ENCODE data around the gene BRMS1.

BRMS1 gene

DNA sequence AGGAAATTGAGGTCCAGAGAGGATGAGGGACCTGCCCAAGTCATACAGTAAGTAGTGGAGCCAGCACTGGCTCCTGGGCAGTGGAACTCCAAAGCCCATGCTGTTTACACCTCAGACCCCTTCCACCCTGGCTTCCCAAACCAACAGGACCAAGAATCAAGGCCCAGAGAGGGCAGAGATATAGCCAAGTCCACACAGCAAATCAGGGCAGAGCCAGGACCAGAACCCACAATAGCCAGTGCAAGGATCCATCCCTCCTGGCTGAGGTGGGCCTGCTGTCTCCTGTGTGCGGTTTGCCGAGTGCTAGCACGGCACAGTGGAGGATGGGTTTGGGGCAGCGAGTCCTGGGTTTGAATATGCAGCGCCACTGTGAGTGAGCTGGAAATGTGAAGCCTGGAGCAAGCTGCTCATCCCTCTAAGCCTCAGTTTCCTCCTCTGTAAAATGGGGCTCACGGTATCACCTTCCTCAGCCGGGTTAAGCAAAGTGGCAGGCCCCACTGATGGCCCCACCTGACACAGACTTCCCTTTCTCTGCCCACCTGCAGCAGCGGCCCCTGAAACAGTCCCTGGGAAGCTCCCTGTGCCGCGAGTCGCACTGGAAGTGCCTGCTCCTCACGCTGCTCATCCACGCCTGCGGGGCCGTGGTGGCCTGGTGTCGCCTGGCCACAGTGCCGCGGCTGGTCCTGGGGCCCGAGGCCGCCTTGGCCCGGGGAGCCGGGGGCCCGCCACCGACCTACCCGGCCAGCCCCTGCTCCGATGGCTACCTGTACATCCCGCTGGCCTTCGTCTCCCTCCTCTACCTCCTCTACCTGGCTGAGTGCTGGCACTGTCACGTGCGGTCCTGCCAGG lies 50.9 kb downstream of the BRMS1 start:
- Histone ChIP-seq H3K9me3 (ENCODE audit: low read length) (no peaks in the 10 kb centered on the region), H3K27me3 (ENCODE audit: insufficient read depth, low read length) (peaks cover 4% of the 10 kb centered on the region; the same call in 1 of the 2 replicates), H3K79me2 (ENCODE audit: insufficient read depth, low read length) (no peaks in the 10 kb centered on the region), H3K4me3 (ENCODE audit: low read depth, low read length, poor library complexity, severe bottlenecking) (no peak overlapping the region), H3K36me3 (ENCODE audit: insufficient read depth, low read length) (no peaks in the 10 kb centered on the region), H4K20me1 (ENCODE audit: insufficient read depth, low read length) (no peaks in the 10 kb centered on the region), H3K4me2 (ENCODE audit: low read length) (no peak overlapping the region), H2AFZ (ENCODE audit: low read length) (no peak overlapping the region), H3K4me1 (ENCODE audit: insufficient read depth, low read length, severe bottlenecking) (peaks cover 8% of the 10 kb centered on the region), H3K27ac (ENCODE audit: low read depth, low read length, poor library complexity, severe bottlenecking) (no peak overlapping the region), H3K9me2 (ENCODE audit: low read depth, low read length) (no peaks in the 10 kb centered on the region), H3F3A (ENCODE audit: insufficient read depth, low read length) (no peaks in the 10 kb centered on the region), H3K9ac (ENCODE audit: low read length) (no peak overlapping the region)
- TF ChIP-seq, protein P1, sequence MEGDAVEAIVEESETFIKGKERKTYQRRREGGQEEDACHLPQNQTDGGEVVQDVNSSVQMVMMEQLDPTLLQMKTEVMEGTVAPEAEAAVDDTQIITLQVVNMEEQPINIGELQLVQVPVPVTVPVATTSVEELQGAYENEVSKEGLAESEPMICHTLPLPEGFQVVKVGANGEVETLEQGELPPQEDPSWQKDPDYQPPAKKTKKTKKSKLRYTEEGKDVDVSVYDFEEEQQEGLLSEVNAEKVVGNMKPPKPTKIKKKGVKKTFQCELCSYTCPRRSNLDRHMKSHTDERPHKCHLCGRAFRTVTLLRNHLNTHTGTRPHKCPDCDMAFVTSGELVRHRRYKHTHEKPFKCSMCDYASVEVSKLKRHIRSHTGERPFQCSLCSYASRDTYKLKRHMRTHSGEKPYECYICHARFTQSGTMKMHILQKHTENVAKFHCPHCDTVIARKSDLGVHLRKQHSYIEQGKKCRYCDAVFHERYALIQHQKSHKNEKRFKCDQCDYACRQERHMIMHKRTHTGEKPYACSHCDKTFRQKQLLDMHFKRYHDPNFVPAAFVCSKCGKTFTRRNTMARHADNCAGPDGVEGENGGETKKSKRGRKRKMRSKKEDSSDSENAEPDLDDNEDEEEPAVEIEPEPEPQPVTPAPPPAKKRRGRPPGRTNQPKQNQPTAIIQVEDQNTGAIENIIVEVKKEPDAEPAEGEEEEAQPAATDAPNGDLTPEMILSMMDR (IDR thresholded peaks at IDR 0.05; ENCODE audit: low read length), result no peak
- no peak for TF ChIP-seq EZH2 (IDR thresholded peaks at IDR 0.05; ENCODE audit: borderline replicate concordance, low read length)

DNA sequence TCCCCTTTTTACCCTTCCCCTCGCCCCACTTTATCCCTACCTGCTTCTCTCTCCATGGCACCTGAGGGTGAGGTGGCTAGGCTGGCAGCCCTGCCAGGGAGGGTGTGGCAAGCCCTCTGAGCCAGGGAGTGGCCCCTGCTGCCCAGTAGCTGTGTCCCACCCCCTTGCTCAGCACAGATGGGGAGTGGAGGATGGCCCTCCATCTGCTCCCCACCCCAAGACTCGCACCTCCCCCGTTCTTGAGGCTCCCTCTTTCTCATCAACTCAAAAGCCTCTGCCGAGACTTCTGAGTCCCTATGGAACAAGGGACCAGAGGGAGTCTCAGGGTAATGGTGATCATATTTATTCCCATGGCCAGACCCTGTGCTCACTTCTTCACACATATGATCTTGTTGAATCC lies 51.6 kb downstream of the BRMS1 start:
- Histone ChIP-seq H3K27ac (ENCODE audit: low read depth, low read length, poor library complexity, severe bottlenecking) (no peak overlapping the region), H3K9me2 (ENCODE audit: low read depth, low read length) (no peaks in the 10 kb centered on the region), H2AFZ (ENCODE audit: low read length) (no peak overlapping the region), H3F3A (ENCODE audit: insufficient read depth, low read length) (no peaks in the 10 kb centered on the region), H3K4me2 (ENCODE audit: low read length) (no peak overlapping the region), H3K9me3 (ENCODE audit: low read length) (no peaks in the 10 kb centered on the region), H3K4me3 (ENCODE audit: low read depth, low read length, poor library complexity, severe bottlenecking) (no peak overlapping the region), H4K20me1 (ENCODE audit: insufficient read depth, low read length) (no peaks in the 10 kb centered on the region), H3K36me3 (ENCODE audit: insufficient read depth, low read length) (no peaks in the 10 kb centered on the region), H3K9ac (ENCODE audit: low read length) (no peak overlapping the region), H3K4me1 (ENCODE audit: insufficient read depth, low read length, severe bottlenecking) (peaks cover 9% of the 10 kb centered on the region), H3K27me3 (ENCODE audit: insufficient read depth, low read length) (peaks cover 3% of the 10 kb centered on the region; the same call in 1 of the 2 replicates), H3K79me2 (ENCODE audit: insufficient read depth, low read length) (no peaks in the 10 kb centered on the region)
- TF ChIP-seq, protein P1 (IDR thresholded peaks at IDR 0.05; ENCODE audit: low read length), result no peak
- no peak for TF ChIP-seq EZH2 (IDR thresholded peaks at IDR 0.05; ENCODE audit: borderline replicate concordance, low read length)

DNA sequence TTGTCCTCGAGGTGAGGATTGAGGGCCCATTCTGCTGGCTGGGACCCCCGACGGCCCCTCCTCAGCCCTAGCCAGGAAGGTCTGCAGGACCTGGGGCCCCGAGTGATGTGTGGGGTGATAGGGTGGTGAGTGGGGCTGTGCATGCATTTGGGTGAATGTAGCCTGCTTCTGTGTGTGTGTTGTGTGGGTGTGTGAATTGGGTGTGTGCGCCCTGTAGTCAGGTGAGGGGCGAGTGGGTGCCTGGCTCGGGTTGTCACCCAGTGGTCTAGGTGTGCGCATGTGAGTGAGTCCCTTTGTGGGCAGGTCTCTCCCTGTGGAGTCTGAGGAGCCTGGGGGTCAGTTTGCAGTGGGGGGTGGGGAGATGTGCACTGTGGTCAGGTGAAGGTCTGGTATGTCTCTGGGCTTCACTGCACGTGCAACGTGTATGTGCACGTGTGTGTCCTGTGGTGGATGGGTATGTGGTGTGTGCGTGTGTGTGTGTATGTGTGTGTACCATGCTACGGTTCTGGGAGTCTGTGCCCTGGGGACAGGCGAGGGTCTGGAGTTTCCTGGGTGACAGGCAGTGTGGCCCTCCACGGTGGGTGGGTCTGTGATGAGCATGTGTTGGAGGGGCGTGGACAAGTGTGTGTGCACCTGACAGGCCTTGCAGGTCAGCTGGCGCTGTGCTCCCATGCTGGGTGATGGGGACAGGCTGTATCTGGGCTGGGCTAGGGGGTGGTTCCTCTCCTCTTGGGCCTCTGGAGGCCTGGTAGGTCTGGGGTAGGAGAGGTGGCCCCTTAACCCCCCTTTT lies 52.2 kb downstream of the BRMS1 start:
- H3K9ac ChIP-seq (ENCODE audit: low read length), result no peak overlapping the region

More for the DNA sequence above, 52.2 kb downstream of the BRMS1 start:
- H3K27me3 ChIP-seq (ENCODE audit: insufficient read depth, low read length), result no peaks in the 10 kb centered on the region; the same call in 1 of the 2 replicates
- H3K4me2 ChIP-seq (ENCODE audit: low read length), result no peak overlapping the region
- no peaks in the 10 kb centered on the region for H3K79me2 ChIP-seq (ENCODE audit: insufficient read depth, low read length)
- H3K9me3 ChIP-seq (ENCODE audit: low read length), result no peaks in the 10 kb centered on the region
- no peak overlapping the region for H2AFZ ChIP-seq (ENCODE audit: low read length)
- no peak overlapping the region for H3K27ac ChIP-seq (ENCODE audit: low read depth, low read length, poor library complexity, severe bottlenecking)
- no peak for TF ChIP-seq EZH2 (IDR thresholded peaks at IDR 0.05; ENCODE audit: borderline replicate concordance, low read length)
- TF ChIP-seq, protein P1 (IDR thresholded peaks at IDR 0.05; ENCODE audit: low read length), result no peak
- H3K4me3 ChIP-seq (ENCODE audit: low read depth, low read length, poor library complexity, severe bottlenecking), result no peak overlapping the region
- no peaks in the 10 kb centered on the region for H4K20me1 ChIP-seq (ENCODE audit: insufficient read depth, low read length)
- no peaks in the 10 kb centered on the region for H3K9me2 ChIP-seq (ENCODE audit: low read depth, low read length)
- H3F3A ChIP-seq (ENCODE audit: insufficient read depth, low read length), result no peaks in the 10 kb centered on the region
- peaks cover 15% of the 10 kb centered on the region for H3K4me1 ChIP-seq (ENCODE audit: insufficient read depth, low read length, severe bottlenecking)
- H3K36me3 ChIP-seq (ENCODE audit: insufficient read depth, low read length), result no peaks in the 10 kb centered on the region
